Muscle of leg (tissue), 11 donors: ENCODE results near the gene MEX3A. TPM values are rescaled to one million over a fixed set of nuclear protein-coding genes. Genes with fewer than 3 reads are reported as not detected.
"Not testable (repeated sequence)": the region's sequence is repeated elsewhere in the genome, so short reads cannot be mapped to it uniquely, and the experiment has no call there.

Experiments
- DNase-seq: peaks from one replicate; pipeline ENCODE4 v3.0.0; 2013
- H3K27ac ChIP-seq: one replicate; pipeline ENCODE4 v1.5.1; 2013; ENCODE audit warnings: mild to moderate bottlenecking, low read length, control low read depth
- H3K27me3 ChIP-seq: one replicate; pipeline ENCODE4 v1.6.1; 2013; ENCODE audit warnings: low read length; ENCODE audit not compliant: control insufficient read depth, insufficient read depth
- H3K36me3 ChIP-seq: one replicate; pipeline ENCODE4 v1.6.1; 2013; ENCODE audit warnings: low read length; ENCODE audit not compliant: control insufficient read depth, insufficient read depth
- H3K4me1 ChIP-seq: one replicate; pipeline ENCODE4 v1.6.1; 2013; ENCODE audit warnings: low read length; ENCODE audit not compliant: control insufficient read depth, insufficient read depth
- H3K4me3 ChIP-seq: one replicate; pipeline ENCODE4 v1.5.1; 2013; ENCODE audit warnings: low read length, control low read depth
- H3K9me3 ChIP-seq: replicated peaks from 2 replicates; pipeline ENCODE4 v1.6.1; 2013; ENCODE audit warnings: low read depth, low read length; ENCODE audit not compliant: control insufficient read depth
- WGBS: methylation state at CpG from one replicate; pipeline ENCODE4 v1.1.5; 2013; ENCODE audit warnings: missing lambda C conversion rate; ENCODE audit not compliant: insufficient coverage; 5-methylcytosine and 5-hydroxymethylcytosine counted together
- polyA plus RNA-seq, 8 donors: library from polyadenylated mRNA; unstranded; fragments of 120-200 nt; gene quantifications; one replicate each; pipeline versions ENCODE4 v1.2.1 to v1.2.3, GENCODE V29; 2013; ENCODE audit warnings: inconsistent platforms in 1 of 8, low replicate concordance in 1 of 8; ENCODE audit not compliant: insufficient read length in 8 of 8, insufficient read depth in 1 of 8
- total RNA-seq: library from RNA; stranded (reverse); fragments of 120-200 nt; gene quantifications from one replicate; pipeline ENCODE4 v1.2.4, GENCODE V29; 2013

MEX3A gene
- total and polyA plus RNA-seq, 9 donors, result 9.4 to 32.4 (median 25.5) TPM

- 100% methylated on average over 1 of the region's 3 CpGs for WGBS
- H3K9me3 ChIP-seq, result no peaks in the 10 kb centered on the region
- H3K4me3 ChIP-seq, result no peak overlapping the region
- H3K27ac ChIP-seq, result no peak overlapping the region
- peaks cover 54% of the 10 kb centered on the region for H3K36me3 ChIP-seq
- peaks cover 25% of the 10 kb centered on the region for H3K4me1 ChIP-seq
- no peak for DNase-seq
- H3K27me3 ChIP-seq, result no peaks in the 10 kb centered on the region
Measured at GRCh38 chr1:156048663-156049258, 33.5 kb downstream of the MEX3A start.

GRCh38 chr1:156045076-156045475 is 37.2 kb downstream of the MEX3A start:
- Histone ChIP-seq H3K4me3 (no peak overlapping the region), H3K27ac (no peak overlapping the region), H3K27me3 (no peaks in the 10 kb centered on the region), H3K36me3 (peaks cover 72% of the 10 kb centered on the region), H3K9me3 (no peaks in the 10 kb centered on the region), H3K4me1 (peaks cover 1% of the 10 kb centered on the region)
- DNase-seq, result no peak
- 94% methylated on average over 4 of the region's 4 CpGs for WGBS

- 100% methylated on average over 1 of the region's 3 CpGs for WGBS
- no peak overlapping the region for H3K4me3 ChIP-seq
- H3K27ac ChIP-seq, result no peak overlapping the region
- no peaks in the 10 kb centered on the region for H3K27me3 ChIP-seq
- no peaks in the 10 kb centered on the region for H3K9me3 ChIP-seq
- H3K4me1 ChIP-seq, result no peaks in the 10 kb centered on the region
- H3K36me3 ChIP-seq, result peaks cover 63% of the 10 kb centered on the region
- DNase-seq, result no peak
Measured at GRCh38 chr1:156042828-156043227, 39.4 kb downstream of the MEX3A start.

GRCh38 chr1:156034991-156035390 is 47.3 kb downstream of the MEX3A start:
- WGBS, result 71% methylated on average over 1 of the region's 4 CpGs
- peaks cover 28% of the 10 kb centered on the region for H3K36me3 ChIP-seq
- H3K4me3 ChIP-seq, H3K9me3 ChIP-seq, H3K27me3 ChIP-seq, H3K4me1 ChIP-seq, H3K27ac ChIP-seq, DNase-seq: not testable (repeated sequence)

- H3K27me3 ChIP-seq, result no peaks in the 10 kb centered on the region
- no peaks in the 10 kb centered on the region for H3K4me1 ChIP-seq
- no peak overlapping the region for H3K4me3 ChIP-seq
- no peak for DNase-seq
- H3K27ac ChIP-seq, result no peak overlapping the region
- H3K9me3 ChIP-seq, result no peaks in the 10 kb centered on the region
- peaks cover 16% of the 10 kb centered on the region for H3K36me3 ChIP-seq
- WGBS, result 50% methylated on average over 3 of the region's 6 CpGs
Measured at GRCh38 chr1:156033011-156033410, 49.3 kb downstream of the MEX3A start.

GRCh38 chr1:156026588-156026987 is 55.7 kb downstream of the MEX3A start:
- WGBS, result no CpG with 5 or more reads among the region's 4 CpGs
- Histone ChIP-seq H3K9me3 (no peaks in the 10 kb centered on the region), H3K27me3 (no peaks in the 10 kb centered on the region), H3K4me1 (no peaks in the 10 kb centered on the region), H3K4me3 (no peak overlapping the region), H3K36me3 (no peaks in the 10 kb centered on the region), H3K27ac (no peak overlapping the region)
- DNase-seq, result no peak

GRCh38 chr1:156025876-156026275 is 56.4 kb downstream of the MEX3A start:
- H3K27me3 ChIP-seq, result no peaks in the 10 kb centered on the region
- DNase-seq, result no peak
- 15% methylated on average over 8 of the region's 9 CpGs for WGBS

GRCh38 chr1:156024801-156025200 is 57.5 kb downstream of the MEX3A start:
- Histone ChIP-seq H3K4me3 (no peak overlapping the region), H3K27me3 (no peaks in the 10 kb centered on the region), H3K9me3 (no peaks in the 10 kb centered on the region), H3K27ac (no peak overlapping the region), H3K4me1 (peaks cover 4% of the 10 kb centered on the region), H3K36me3 (peaks cover 1% of the 10 kb centered on the region)
- DNase-seq, result no peak
- 62% methylated on average over 2 of the region's 5 CpGs for WGBS

More at GRCh38 chr1:156025876-156026275, 56.4 kb downstream of the MEX3A start:
- Histone ChIP-seq H3K36me3 (no peaks in the 10 kb centered on the region), H3K4me3 (no peak overlapping the region), H3K27ac (no peak overlapping the region), H3K4me1 (no peaks in the 10 kb centered on the region), H3K9me3 (no peaks in the 10 kb centered on the region)

Other genes with a start within 250 kb of the MEX3A start
- gene GON4L, start 225.3 kb downstream of the MEX3A start, total RNA-seq, result 28.0 TPM
- gene GON4L, start 225.3 kb downstream of the MEX3A start, polyA plus RNA-seq, result 10 to 100 TPM; 25.4 to 36.9 (median 28.2) TPM
- gene SYT11, start 222.9 kb downstream of the MEX3A start, total RNA-seq, result 12.0 TPM
- gene SYT11, start 222.9 kb downstream of the MEX3A start, polyA plus RNA-seq, result 10 to 100 TPM in 7 of 8 donors, 1 to 10 TPM in 1; 9.5 to 20.2 (median 12.0) TPM
- gene RIT1, start 171.1 kb downstream of the MEX3A start, total RNA-seq, result 27.7 TPM
- gene RIT1, start 171.1 kb downstream of the MEX3A start, polyA plus RNA-seq, result 10 to 100 TPM; 19.2 to 37.0 (median 25.5) TPM
- gene KHDC4, start 148.1 kb downstream of the MEX3A start, total RNA-seq, result 30.0 TPM
- gene KHDC4, start 148.1 kb downstream of the MEX3A start, polyA plus RNA-seq, result 10 to 100 TPM; 24.5 to 38.0 (median 29.9) TPM
- not detected for gene RXFP4, start 140.8 kb downstream of the MEX3A start, total RNA-seq
- under 1 TPM in 5 of 8 donors, not detected in 3; 0.12 to 0.65 (median 0.23) TPM for gene RXFP4, start 140.8 kb downstream of the MEX3A start, polyA plus RNA-seq
- 100 TPM for gene ARHGEF2, start 103.9 kb downstream of the MEX3A start, total RNA-seq
- 100 to 1,000 TPM; 124 to 153 (median 140) TPM for gene ARHGEF2, start 103.9 kb downstream of the MEX3A start, polyA plus RNA-seq
- 287 TPM for gene SSR2, start 61.5 kb downstream of the MEX3A start, total RNA-seq
- 100 to 1,000 TPM; 210 to 323 (median 247) TPM for gene SSR2, start 61.5 kb downstream of the MEX3A start, polyA plus RNA-seq
- 19.2 TPM for gene UBQLN4, start 28.7 kb downstream of the MEX3A start, total RNA-seq
- gene UBQLN4, start 28.7 kb downstream of the MEX3A start, polyA plus RNA-seq, result 10 to 100 TPM; 40.1 to 48.0 (median 43.8) TPM
- gene LAMTOR2, start 27.7 kb downstream of the MEX3A start, total RNA-seq, result 53.7 TPM
- 10 to 100 TPM; 38.7 to 51.0 (median 44.9) TPM for gene LAMTOR2, start 27.7 kb downstream of the MEX3A start, polyA plus RNA-seq
- not detected for gene RAB25, start 21.3 kb downstream of the MEX3A start, total RNA-seq
- 1 to 10 TPM in 3 of 8 donors, under 1 TPM in 5; 0.16 to 7.4 (median 0.30) TPM for gene RAB25, start 21.3 kb downstream of the MEX3A start, polyA plus RNA-seq
- 371 TPM for gene LMNA, start 32.2 kb upstream of the MEX3A start, total RNA-seq
- gene LMNA, start 32.2 kb upstream of the MEX3A start, polyA plus RNA-seq, result 100 to 1,000 TPM; 335 to 408 (median 371) TPM
- gene SEMA4A, start 71.1 kb upstream of the MEX3A start, total RNA-seq, result 2.5 TPM
- 1 to 10 TPM; 1.5 to 5.4 (median 3.3) TPM for gene SEMA4A, start 71.1 kb upstream of the MEX3A start, polyA plus RNA-seq
- 6.3 TPM for gene SLC25A44, start 111.6 kb upstream of the MEX3A start, total RNA-seq
- gene SLC25A44, start 111.6 kb upstream of the MEX3A start, polyA plus RNA-seq, result 10 to 100 TPM; 10.2 to 12.1 (median 11.1) TPM
- 51.8 TPM for gene PMF1, start 130.5 kb upstream of the MEX3A start, total RNA-seq
- gene PMF1, start 130.5 kb upstream of the MEX3A start, polyA plus RNA-seq, result 10 to 100 TPM; 42.2 to 53.0 (median 43.7) TPM
- gene BGLAP, start 159.7 kb upstream of the MEX3A start, total RNA-seq, result 1.2 TPM
- gene BGLAP, start 159.7 kb upstream of the MEX3A start, polyA plus RNA-seq, result 1 to 10 TPM in 6 of 8 donors, under 1 TPM in 2; 0.55 to 3.5 (median 1.5) TPM
- gene PAQR6, start 165.6 kb upstream of the MEX3A start, total RNA-seq, result 1.2 TPM
- 1 to 10 TPM; 2.2 to 7.7 (median 4.9) TPM for gene PAQR6, start 165.6 kb upstream of the MEX3A start, polyA plus RNA-seq
- 42.8 TPM for gene SMG5, start 200.4 kb upstream of the MEX3A start, total RNA-seq
- 10 to 100 TPM; 39.0 to 50.7 (median 47.0) TPM for gene SMG5, start 200.4 kb upstream of the MEX3A start, polyA plus RNA-seq
- 2.1 TPM for gene TMEM79, start 201.9 kb upstream of the MEX3A start, total RNA-seq
- gene TMEM79, start 201.9 kb upstream of the MEX3A start, polyA plus RNA-seq, result 1 to 10 TPM; 3.7 to 7.4 (median 4.8) TPM
- 24.3 TPM for gene GLMP, start 213.2 kb upstream of the MEX3A start, total RNA-seq
- 10 to 100 TPM; 17.7 to 29.1 (median 23.8) TPM for gene GLMP, start 213.2 kb upstream of the MEX3A start, polyA plus RNA-seq
- gene VHLL, start 216.8 kb upstream of the MEX3A start, total RNA-seq, result not detected
- gene VHLL, start 216.8 kb upstream of the MEX3A start, polyA plus RNA-seq, result not detected